Motor neuron (in vitro differentiated cells): Measurements from ENCODE around the gene OR6C6. TPM values are rescaled to one million over a fixed set of nuclear protein-coding genes. Genes with fewer than 3 reads are reported as not detected.

ENCODE experiments used
- total RNA-seq, 8 experiments: library from RNA; unstranded; fragments of 300-600 nt; gene quantifications; 2 replicates each; pipeline versions ENCODE4 v1.2.3 to v1.2.4, GENCODE V29; 2022

Gene OR6C6
- total RNA-seq, 8 experiments from 2014 or later = 0.24 TPM; not detected in 7

Other genes with a start within 250 kb of the OR6C6 start
- gene OR9K2, start 170.2 kb downstream of the OR6C6 start, total RNA-seq = under 1 TPM in 5 of 8 experiments, not detected in 3; 0.20 to 0.38 (median 0.24) TPM
- gene OR10A7, start 75.5 kb downstream of the OR6C6 start, total RNA-seq = under 1 TPM in 1 of 8 experiments, not detected in 7; 0.21 TPM
- gene OR6C74, start 52.0 kb downstream of the OR6C6 start, total RNA-seq = not detected
- gene OR6C1, start 17.8 kb upstream of the OR6C6 start, total RNA-seq = under 1 TPM in 2 of 8 experiments, not detected in 6; 0.09 to 0.28 TPM
- under 1 TPM in 2 of 8 experiments, not detected in 6; 0.46 to 0.52 TPM for gene OR6C3, start 34.2 kb upstream of the OR6C6 start, total RNA-seq
- under 1 TPM in 5 of 8 experiments, not detected in 3; 0.05 to 0.49 (median 0.21) TPM for gene OR6C75, start 66.4 kb upstream of the OR6C6 start, total RNA-seq
- not detected for gene OR6C65, start 104.0 kb upstream of the OR6C6 start, total RNA-seq
- gene OR6C76, start 129.7 kb upstream of the OR6C6 start, total RNA-seq = under 1 TPM in 1 of 8 experiments, not detected in 7; 0.33 TPM
- under 1 TPM in 2 of 8 experiments, not detected in 6; 0.20 to 0.38 TPM for gene OR6C2, start 147.5 kb upstream of the OR6C6 start, total RNA-seq
- under 1 TPM in 1 of 8 experiments, not detected in 7; 0.33 TPM for gene OR6C70, start 173.6 kb upstream of the OR6C6 start, total RNA-seq
- gene OR6C68, start 195.8 kb upstream of the OR6C6 start, total RNA-seq = not detected